Measurements from ENCODE around the gene C11orf21.
"Not testable (repeated sequence)": the region's sequence is repeated elsewhere in the genome, so short reads cannot be mapped to it uniquely, and the experiment has no call there.

The C11orf21 gene

GRCh38 chr11:2296913-2297622 is 4.7 kb downstream of the C11orf21 start:
- no peak for DNase-seq (ENCODE audit: low read depth in 2 of 2)

- DNase-seq (ENCODE audit: low read depth in 2 of 2): no peak
Observed at GRCh38 chr11:2295971-2296912, 5.5 kb downstream of the C11orf21 start.

GRCh38 chr11:2294926-2295290 is 6.8 kb downstream of the C11orf21 start:
- no peak for DNase-seq (ENCODE audit: low read depth in 2 of 2)

GRCh38 chr11:2293984-2294925 is 7.5 kb downstream of the C11orf21 start:
- DNase-seq (ENCODE audit: low read depth in 2 of 2): no peak

GRCh38 chr11:2293531-2293971 is 8.2 kb downstream of the C11orf21 start:
- DNase-seq (ENCODE audit: low read depth in 2 of 2): no peak

- no peak for DNase-seq (ENCODE audit: low read depth in 2 of 2)
Observed at GRCh38 chr11:2290351-2290841, 11.3 kb downstream of the C11orf21 start.

- no peak for DNase-seq (ENCODE audit: low read depth in 2 of 2)
Observed at GRCh38 chr11:2289859-2290258, 11.9 kb downstream of the C11orf21 start.

- no peak for DNase-seq (ENCODE audit: low read depth in 2 of 2)
Observed at GRCh38 chr11:2289350-2289749, 12.4 kb downstream of the C11orf21 start.

GRCh38 chr11:2287091-2287490 is 14.6 kb downstream of the C11orf21 start:
- no peak for DNase-seq (ENCODE audit: low read depth in 2 of 2)

GRCh38 chr11:2286350-2286749 is 15.4 kb downstream of the C11orf21 start:
- not testable (repeated sequence) for DNase-seq (ENCODE audit: low read depth in 2 of 2)

- DNase-seq (ENCODE audit: low read depth in 2 of 2): no peak
Observed at GRCh38 chr11:2280208-2280607, 21.5 kb downstream of the C11orf21 start.

- DNase-seq (ENCODE audit: low read depth in 2 of 2): no peak
Observed at GRCh38 chr11:2277933-2278523, 23.7 kb downstream of the C11orf21 start.

GRCh38 chr11:2277008-2277346 is 24.7 kb downstream of the C11orf21 start:
- DNase-seq (ENCODE audit: low read depth in 2 of 2): no peak

- DNase-seq (ENCODE audit: low read depth in 2 of 2): no peak
Observed at GRCh38 chr11:2276280-2277007, 25.3 kb downstream of the C11orf21 start.

- no peak for DNase-seq (ENCODE audit: low read depth in 2 of 2)
Observed at GRCh38 chr11:2275334-2276279, 26.1 kb downstream of the C11orf21 start.

GRCh38 chr11:2273771-2274170 is 27.9 kb downstream of the C11orf21 start:
- DNase-seq (ENCODE audit: low read depth in 2 of 2): no peak

- DNase-seq (ENCODE audit: low read depth in 2 of 2): no peak
Observed at GRCh38 chr11:2273311-2273710, 28.4 kb downstream of the C11orf21 start.

- DNase-seq (ENCODE audit: low read depth in 2 of 2): no peak
Observed at GRCh38 chr11:2272946-2273280, 28.8 kb downstream of the C11orf21 start.

GRCh38 chr11:2272228-2272945 is 29.3 kb downstream of the C11orf21 start:
- DNase-seq (ENCODE audit: low read depth in 2 of 2): no peak
